HEK293 (cell line): ENCODE data around the gene TCF7L2.

ENCODE experiments used
- ATF2 ChIP-seq: fragments of 450-650 bp; formaldehyde crosslinking; IDR thresholded peaks from 2 replicates; pipeline ENCODE4 v1.5.1; 2016; ENCODE audit warnings: missing biosample characterization, missing genetic modification characterization, low read depth
- CTCF ChIP-seq: fragments of 450-650 bp; formaldehyde crosslinking; IDR thresholded peaks from 2 replicates; pipeline ENCODE4 v1.5.1; 2016; ENCODE audit warnings: missing biosample characterization, missing genetic modification characterization
- EGR2 ChIP-seq: fragments of 450-650 bp; formaldehyde crosslinking; IDR thresholded peaks from 2 replicates; pipeline ENCODE4 v1.5.1; 2016; ENCODE audit warnings: low read depth, missing biosample characterization, missing genetic modification characterization
- GFI1B ChIP-seq: fragments of 450-650 bp; formaldehyde crosslinking; IDR thresholded peaks from 2 replicates; pipeline ENCODE4 v1.5.1; 2016; ENCODE audit warnings: missing biosample characterization, missing genetic modification characterization
- MZF1 ChIP-seq: fragments of 450-650 bp; formaldehyde crosslinking; IDR thresholded peaks from 2 replicates; pipeline ENCODE4 v1.5.1; 2017; ENCODE audit warnings: missing biosample characterization, missing genetic modification characterization, borderline replicate concordance
- PBX3 ChIP-seq: sonication (generic); formaldehyde crosslinking; IDR thresholded peaks from 2 replicates; pipeline ENCODE4 v1.8.1; 2022; ENCODE audit warnings: mild to moderate bottlenecking, moderate library complexity, missing genetic modification reagents
- REST ChIP-seq: fragments of 450-650 bp; formaldehyde crosslinking; IDR thresholded peaks from 2 replicates; pipeline ENCODE4 v1.5.1; 2016; ENCODE audit warnings: missing biosample characterization, missing genetic modification characterization
- ZBTB10 ChIP-seq: fragments of 450-650 bp; formaldehyde crosslinking; IDR thresholded peaks from 2 replicates; pipeline ENCODE4 v1.5.1; 2016; ENCODE audit warnings: missing biosample characterization, missing genetic modification characterization
- ZNF121 ChIP-seq: fragments of 450-650 bp; formaldehyde crosslinking; IDR thresholded peaks from 2 replicates; pipeline ENCODE4 v1.5.1; 2016; ENCODE audit warnings: missing biosample characterization, missing genetic modification characterization
- ZNF600 ChIP-seq: fragments of 450-650 bp; formaldehyde crosslinking; IDR thresholded peaks from 2 replicates; pipeline ENCODE4 v1.5.1; 2016; ENCODE audit warnings: missing biosample characterization, missing genetic modification characterization

- TF ChIP-seq ZNF121 (tag by site-specific recombination) (no peak), REST (tag by site-specific recombination) (no peak), CTCF (no peak), ZBTB10 (tag by site-specific recombination) (no peak), PBX3 (CRISPR knock-in tag) (no peak), MZF1 (no peak), EGR2 (tag by site-specific recombination) (no peak), GFI1B (peak; percentile 29; the same call in 1 of the 2 replicates), ATF2 (no peak; the same call in 1 of the 2 replicates), ZNF600 (tag by site-specific recombination) (peak; percentile 84; the same call in 1 of the 2 replicates)
These were observed 5.8 kb downstream of the TCF7L2 start for GRCh38 chr10:112955582-112956421.
